ENCODE data around the gene PLXND1.

DNA sequence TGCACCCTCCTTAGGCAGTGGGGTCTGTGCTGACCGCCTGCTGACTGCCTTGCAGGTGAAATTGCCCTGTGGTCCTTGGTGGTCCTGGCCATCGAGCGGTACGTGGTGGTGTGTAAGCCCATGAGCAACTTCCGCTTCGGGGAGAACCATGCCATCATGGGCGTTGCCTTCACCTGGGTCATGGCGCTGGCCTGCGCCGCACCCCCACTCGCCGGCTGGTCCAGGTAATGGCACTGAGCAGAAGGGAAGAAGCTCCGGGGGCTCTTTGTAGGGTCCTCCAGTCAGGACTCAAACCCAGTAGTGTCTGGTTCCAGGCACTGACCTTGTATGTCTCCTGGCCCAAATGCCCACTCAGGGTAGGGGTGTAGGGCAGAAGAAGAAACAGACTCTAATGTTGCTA, 75.7 kb downstream of the PLXND1 start:
- TF ChIP-seq TEAD4 (IDR thresholded peaks at IDR 0.05) (no peak), EP300 (IDR thresholded peaks at IDR 0.05; ENCODE audit: borderline replicate concordance) (no peak), CEBPB (IDR thresholded peaks at IDR 0.05) (no peak)
- TF ChIP-seq, protein P1, sequence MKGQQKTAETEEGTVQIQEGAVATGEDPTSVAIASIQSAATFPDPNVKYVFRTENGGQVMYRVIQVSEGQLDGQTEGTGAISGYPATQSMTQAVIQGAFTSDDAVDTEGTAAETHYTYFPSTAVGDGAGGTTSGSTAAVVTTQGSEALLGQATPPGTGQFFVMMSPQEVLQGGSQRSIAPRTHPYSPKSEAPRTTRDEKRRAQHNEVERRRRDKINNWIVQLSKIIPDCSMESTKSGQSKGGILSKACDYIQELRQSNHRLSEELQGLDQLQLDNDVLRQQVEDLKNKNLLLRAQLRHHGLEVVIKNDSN (IDR thresholded peaks at IDR 0.05): no peak

All from Ishikawa (cell line).